ENCODE results near the gene LMNTD2.

DNA sequence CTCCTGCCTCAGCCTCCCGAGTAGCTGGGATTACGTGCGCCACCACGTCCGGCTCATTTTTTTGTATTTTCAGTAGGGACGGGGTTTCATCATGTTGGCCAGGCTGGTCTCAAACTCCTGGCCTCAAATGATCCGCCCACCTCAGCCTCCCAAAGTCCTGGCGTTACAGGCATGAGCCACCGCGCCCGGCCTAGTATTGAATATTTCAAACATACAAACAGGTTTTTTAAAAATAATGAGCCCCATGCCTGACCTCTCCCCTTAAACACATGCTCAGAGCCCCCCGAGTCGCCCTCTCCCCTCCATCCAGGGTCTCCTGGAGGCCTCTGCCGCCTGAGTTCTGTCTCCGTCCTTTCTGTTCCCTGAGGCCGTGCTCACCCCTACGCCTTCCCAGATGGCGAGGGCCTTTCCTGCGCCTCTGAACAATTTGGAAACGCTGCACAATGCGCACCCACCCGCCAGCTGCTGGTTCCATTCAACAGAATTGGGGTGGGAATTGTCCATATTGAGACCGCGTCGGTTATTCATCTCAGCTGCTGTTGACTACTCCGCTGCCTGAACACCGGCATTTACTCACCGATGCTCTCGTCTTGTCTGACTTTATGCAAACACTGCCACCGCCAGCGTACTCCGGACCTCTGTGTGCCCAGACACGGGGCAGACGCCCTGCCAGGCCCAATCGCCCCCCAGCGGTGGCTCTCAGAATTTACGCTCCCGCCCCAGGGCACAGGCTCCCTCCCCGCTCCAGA, 39.9 kb downstream of the LMNTD2 start:
- TF ChIP-seq, protein P1, sequence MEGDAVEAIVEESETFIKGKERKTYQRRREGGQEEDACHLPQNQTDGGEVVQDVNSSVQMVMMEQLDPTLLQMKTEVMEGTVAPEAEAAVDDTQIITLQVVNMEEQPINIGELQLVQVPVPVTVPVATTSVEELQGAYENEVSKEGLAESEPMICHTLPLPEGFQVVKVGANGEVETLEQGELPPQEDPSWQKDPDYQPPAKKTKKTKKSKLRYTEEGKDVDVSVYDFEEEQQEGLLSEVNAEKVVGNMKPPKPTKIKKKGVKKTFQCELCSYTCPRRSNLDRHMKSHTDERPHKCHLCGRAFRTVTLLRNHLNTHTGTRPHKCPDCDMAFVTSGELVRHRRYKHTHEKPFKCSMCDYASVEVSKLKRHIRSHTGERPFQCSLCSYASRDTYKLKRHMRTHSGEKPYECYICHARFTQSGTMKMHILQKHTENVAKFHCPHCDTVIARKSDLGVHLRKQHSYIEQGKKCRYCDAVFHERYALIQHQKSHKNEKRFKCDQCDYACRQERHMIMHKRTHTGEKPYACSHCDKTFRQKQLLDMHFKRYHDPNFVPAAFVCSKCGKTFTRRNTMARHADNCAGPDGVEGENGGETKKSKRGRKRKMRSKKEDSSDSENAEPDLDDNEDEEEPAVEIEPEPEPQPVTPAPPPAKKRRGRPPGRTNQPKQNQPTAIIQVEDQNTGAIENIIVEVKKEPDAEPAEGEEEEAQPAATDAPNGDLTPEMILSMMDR (conservative IDR thresholded peaks at IDR 0.05; ENCODE audit: low read depth, low read length), result no peak
- TF ChIP-seq EZH2 (IDR thresholded peaks at IDR 0.05; ENCODE audit: low read length, unreplicated experiment), result no peak
